Measurements from ENCODE around the gene SMAP1. TPM values are rescaled to one million over a fixed set of nuclear protein-coding genes. Genes with fewer than 3 reads are reported as not detected.

SMAP1 gene
- total and polyA plus RNA-seq, 2 experiments from 2014 or later, result 31.1 to 34.6 TPM

- H3K4me3 ChIP-seq, result no peak overlapping the region
- H3K36me3 ChIP-seq (ENCODE audit: insufficient read depth), result no peaks in the 10 kb centered on the region
- no peaks in the 10 kb centered on the region for H3K79me2 ChIP-seq (replicated peaks; ENCODE audit: insufficient read depth)
- no peak overlapping the region for H3K27ac ChIP-seq (ENCODE audit: low read depth)
- Mint-ChIP-seq H3K9me3 (peaks cover 10% of the 10 kb centered on the region; the same call in 2 of the 3 replicates), H3K4me1 (no peaks in the 10 kb centered on the region), H3K27ac (no peak overlapping the region), H3K27me3 (ENCODE audit: insufficient read depth, low read depth, poor library complexity) (peaks cover 3% of the 10 kb centered on the region), H3K4me3 (no peak overlapping the region), H3K36me3 (ENCODE audit: low read depth) (no peaks in the 10 kb centered on the region)
- no peak for ATAC-seq
- H3K9me2 ChIP-seq (ENCODE audit: insufficient read depth), result no peaks in the 10 kb centered on the region
- H3K27me3 ChIP-seq (ENCODE audit: insufficient read depth), result no peaks in the 10 kb centered on the region
- TF ChIP-seq EZH2phosphoT487 (IDR thresholded peaks at IDR 0.05; ENCODE audit: unreplicated experiment) (no peak), ETS1 (IDR thresholded peaks at IDR 0.05) (no peak), ZNF114 (CRISPR knock-in tag; IDR thresholded peaks at IDR 0.05) (no peak)
- H4K20me1 ChIP-seq (replicated peaks; ENCODE audit: insufficient read depth), result no peaks in the 10 kb centered on the region
- DNase-seq (ENCODE audit: low spot score), result no peak
- H3K4me2 ChIP-seq, result no peak overlapping the region
- no peak overlapping the region for H2AFZ ChIP-seq
- no peaks in the 10 kb centered on the region for H3F3A ChIP-seq (replicated peaks; ENCODE audit: low read depth)
- no peaks in the 10 kb centered on the region for H3K4me1 ChIP-seq (ENCODE audit: insufficient read depth)
Measured at GRCh38 chr6:70629929-70630328, 37.8 kb upstream of the SMAP1 start.

GRCh38 chr6:70633870-70634269, 33.8 kb upstream of the SMAP1 start:
- Histone ChIP-seq H3K4me2 (no peak overlapping the region), H4K20me1 (replicated peaks; ENCODE audit: insufficient read depth) (no peaks in the 10 kb centered on the region), H3F3A (replicated peaks; ENCODE audit: low read depth) (no peaks in the 10 kb centered on the region), H3K27me3 (ENCODE audit: insufficient read depth) (no peaks in the 10 kb centered on the region), H3K9me2 (ENCODE audit: insufficient read depth) (no peaks in the 10 kb centered on the region), H2AFZ (no peak overlapping the region), H3K79me2 (replicated peaks; ENCODE audit: insufficient read depth) (no peaks in the 10 kb centered on the region), H3K4me3 (no peak overlapping the region), H3K36me3 (ENCODE audit: insufficient read depth) (no peaks in the 10 kb centered on the region), H3K4me1 (ENCODE audit: insufficient read depth) (no peaks in the 10 kb centered on the region), H3K27ac (ENCODE audit: low read depth) (no peak overlapping the region)
- no peaks in the 10 kb centered on the region for H3K36me3 Mint-ChIP-seq (ENCODE audit: low read depth)
- no peak overlapping the region for H3K4me3 Mint-ChIP-seq
- no peak overlapping the region for H3K27ac Mint-ChIP-seq
- H3K4me1 Mint-ChIP-seq, result peaks cover 3% of the 10 kb centered on the region; the same call in 1 of the 3 replicates
- no peak for DNase-seq (ENCODE audit: low spot score)
- no peak for ATAC-seq
- H3K27me3 Mint-ChIP-seq (ENCODE audit: insufficient read depth, low read depth, poor library complexity), result peaks cover 4% of the 10 kb centered on the region
- H3K9me3 Mint-ChIP-seq, result no peaks in the 10 kb centered on the region; the same call in 2 of the 3 replicates
- TF ChIP-seq ZNF462 (CRISPR knock-in tag; IDR thresholded peaks at IDR 0.05) (no peak), CTCF (conservative IDR thresholded peaks at IDR 0.05; ENCODE audit: low read depth in 2 of 2) (no peak), ZNF114 (CRISPR knock-in tag; IDR thresholded peaks at IDR 0.05) (no peak), ZNF331 (CRISPR knock-in tag; IDR thresholded peaks at IDR 0.05; ENCODE audit: low read depth) (no peak), STAT1 (IDR thresholded peaks at IDR 0.05; ENCODE audit: unreplicated experiment) (no peak), ETS1 (IDR thresholded peaks at IDR 0.05) (no peak), EZH2 (IDR thresholded peaks at IDR 0.05; ENCODE audit: low read depth, unreplicated experiment) (no peak), JUNB (IDR thresholded peaks at IDR 0.05; ENCODE audit: unreplicated experiment) (no peak), NANOG (IDR thresholded peaks at IDR 0.05; ENCODE audit: borderline replicate concordance) (no peak), EZH2phosphoT487 (IDR thresholded peaks at IDR 0.05; ENCODE audit: unreplicated experiment) (no peak), CREB1 (CRISPR knock-in tag; IDR thresholded peaks at IDR 0.05; ENCODE audit: low read depth) (no peak), POLR2AphosphoS5 (IDR thresholded peaks at IDR 0.05; ENCODE audit: low read depth) (no peak)
